Natural killer cell (primary cell): ENCODE data around the gene CMIP. TPM values are rescaled to one million over a fixed set of nuclear protein-coding genes. Genes with fewer than 3 reads are reported as not detected.

Experiments used
- ATAC-seq, 3 donors: fragments of 150-1000 bp in 2 of 3; fragments of 200-7000 bp in 1 of 3; cut with Tn5 transposase; 1 replicate in 1 of 3; 2 replicates in 2 of 3; pipeline ENCODE4 v1.10.0; 2021; ENCODE audit warnings: mild to moderate bottlenecking in 2 of 3, moderate library complexity in 2 of 3
- DNase-seq, 2 donors: peaks; one replicate each; pipeline versions ENCODE4 v3.0.0 to v3.0.0-alpha.2; 2013 to 2021; ENCODE audit warnings: mixed read lengths in 1 of 2
- H3K27ac ChIP-seq: one replicate; pipeline ENCODE4 v1.5.1; 2013; ENCODE audit warnings: mild to moderate bottlenecking, low read length
- H3K27me3 ChIP-seq: one replicate; pipeline ENCODE4 v1.6.1; 2013; ENCODE audit warnings: low read length; ENCODE audit not compliant: control insufficient read depth, insufficient read depth
- H3K36me3 ChIP-seq: one replicate; pipeline ENCODE4 v1.6.1; 2013; ENCODE audit warnings: low read length; ENCODE audit not compliant: control insufficient read depth, insufficient read depth
- H3K4me1 ChIP-seq: one replicate; pipeline ENCODE4 v1.6.1; 2013; ENCODE audit warnings: low read length; ENCODE audit not compliant: control insufficient read depth, insufficient read depth
- H3K4me3 ChIP-seq: one replicate; pipeline ENCODE4 v1.5.1; 2013; ENCODE audit warnings: low read length
- H3K9me3 ChIP-seq: one replicate; pipeline ENCODE4 v1.6.1; 2013; ENCODE audit warnings: low read length; ENCODE audit not compliant: control insufficient read depth, insufficient read depth
- H3K27ac Mint-ChIP-seq, 2 donors: one replicate each; pipeline ENCODE4 v1.8.0; 2022; ENCODE audit warnings: mild to moderate bottlenecking in 2 of 2, mixed read lengths in 2 of 2, moderate library complexity in 1 of 2
- H3K27me3 Mint-ChIP-seq, 2 donors: one replicate each; pipeline ENCODE4 v1.8.0; 2022; ENCODE audit warnings: low read depth in 2 of 2, mixed read lengths in 2 of 2
- H3K36me3 Mint-ChIP-seq: one replicate; pipeline ENCODE4 v1.8.0; 2022; ENCODE audit warnings: mixed read lengths
- H3K4me1 Mint-ChIP-seq, 2 donors: one replicate each; pipeline ENCODE4 v1.8.0; 2022; ENCODE audit warnings: mixed read lengths in 2 of 2
- H3K4me3 Mint-ChIP-seq: one replicate; pipeline ENCODE4 v1.8.0; 2022; ENCODE audit warnings: mild to moderate bottlenecking, moderate library complexity, mixed read lengths
- H3K9me3 Mint-ChIP-seq, 2 donors: one replicate each; pipeline ENCODE4 v1.8.0; 2022; ENCODE audit warnings: mixed read lengths in 2 of 2
- WGBS: methylation state at CpG from one replicate; pipeline ENCODE4 v1.1.7; 2013; ENCODE audit warnings: missing lambda C conversion rate; ENCODE audit not compliant: insufficient coverage; 5-methylcytosine and 5-hydroxymethylcytosine counted together
- intact Hi-C: fragments of 100-400 bp; cut with micrococcal nuclease; formaldehyde crosslinking; loops from one replicate; pipeline ENCODE4 v1.14.2; 2022
- total RNA-seq, 4 donors: library from RNA; stranded (reverse); fragments of 120-200 nt in 1 of 4; gene quantifications; one replicate each; pipeline versions ENCODE4 v1.2.3 to v1.2.4, GENCODE V29; 2013 to 2022
- TF ChIP-seq, protein P1 (sequence below): fragments of 200-600 bp; IDR thresholded peaks from one replicate; pipeline ENCODE4 v1.8.0; 2022; ENCODE audit warnings: antibody characterized with exemption

Gene CMIP
- total RNA-seq, 3 donors from 2014 or later (not counting 1 experiment from before 2014, with no cell fraction given): 88.2 to 115 (median 91.5) TPM

DNA sequence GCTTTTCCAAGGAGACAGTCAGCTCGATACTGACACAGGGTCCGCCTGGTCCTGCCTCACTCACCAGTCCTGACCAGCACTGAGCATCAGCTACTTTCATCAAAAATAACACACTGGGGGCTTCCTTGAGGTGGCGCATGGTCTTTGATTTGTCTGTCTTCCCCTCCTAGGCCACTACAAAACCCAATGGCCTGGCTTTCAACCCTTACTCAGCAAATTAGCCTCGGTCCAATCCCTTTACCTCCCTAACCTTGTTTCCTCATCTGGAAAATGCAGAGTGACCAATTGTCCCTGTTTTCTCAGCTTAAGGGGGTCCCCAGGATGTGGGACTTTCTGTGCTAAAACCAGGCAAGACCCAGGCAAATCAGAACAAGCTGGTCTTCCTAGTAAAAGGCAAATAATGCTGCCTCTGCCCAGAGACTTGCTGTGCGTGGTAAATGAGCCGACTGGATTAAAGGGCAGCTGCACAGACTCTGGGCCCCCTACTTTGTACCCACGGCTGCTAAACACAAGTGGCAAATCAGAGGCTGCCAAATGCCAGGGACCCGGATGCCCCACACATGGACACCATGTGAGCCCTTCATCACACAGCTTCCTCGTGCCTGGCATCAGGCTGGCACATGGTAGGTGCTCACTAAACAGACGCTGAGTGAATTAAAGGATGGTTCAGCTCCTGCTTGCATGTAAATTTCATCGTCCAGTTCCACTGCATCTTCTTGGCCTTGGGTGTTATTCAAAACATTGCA is 31.2 kb upstream of the CMIP start:
- DNase-seq (no peak), ATAC-seq (no peak)
- Mint-ChIP-seq H3K4me3 (no peak overlapping the region), H3K4me1 (no peaks in the 10 kb centered on the region), H3K27me3 (no peaks in the 10 kb centered on the region), H3K9me3 (no peaks in the 10 kb centered on the region), H3K27ac (no peak overlapping the region), H3K36me3 (no peaks in the 10 kb centered on the region)
- Histone ChIP-seq H3K27me3 (no peaks in the 10 kb centered on the region), H3K4me1 (no peaks in the 10 kb centered on the region), H3K4me3 (no peak overlapping the region), H3K27ac (no peak overlapping the region), H3K9me3 (no peaks in the 10 kb centered on the region), H3K36me3 (no peaks in the 10 kb centered on the region)
- intact Hi-C loops: no loop called here
- 87% methylated on average over 11 of the region's 11 CpGs for WGBS
- TF ChIP-seq, protein P1, sequence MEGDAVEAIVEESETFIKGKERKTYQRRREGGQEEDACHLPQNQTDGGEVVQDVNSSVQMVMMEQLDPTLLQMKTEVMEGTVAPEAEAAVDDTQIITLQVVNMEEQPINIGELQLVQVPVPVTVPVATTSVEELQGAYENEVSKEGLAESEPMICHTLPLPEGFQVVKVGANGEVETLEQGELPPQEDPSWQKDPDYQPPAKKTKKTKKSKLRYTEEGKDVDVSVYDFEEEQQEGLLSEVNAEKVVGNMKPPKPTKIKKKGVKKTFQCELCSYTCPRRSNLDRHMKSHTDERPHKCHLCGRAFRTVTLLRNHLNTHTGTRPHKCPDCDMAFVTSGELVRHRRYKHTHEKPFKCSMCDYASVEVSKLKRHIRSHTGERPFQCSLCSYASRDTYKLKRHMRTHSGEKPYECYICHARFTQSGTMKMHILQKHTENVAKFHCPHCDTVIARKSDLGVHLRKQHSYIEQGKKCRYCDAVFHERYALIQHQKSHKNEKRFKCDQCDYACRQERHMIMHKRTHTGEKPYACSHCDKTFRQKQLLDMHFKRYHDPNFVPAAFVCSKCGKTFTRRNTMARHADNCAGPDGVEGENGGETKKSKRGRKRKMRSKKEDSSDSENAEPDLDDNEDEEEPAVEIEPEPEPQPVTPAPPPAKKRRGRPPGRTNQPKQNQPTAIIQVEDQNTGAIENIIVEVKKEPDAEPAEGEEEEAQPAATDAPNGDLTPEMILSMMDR: no peak

DNA sequence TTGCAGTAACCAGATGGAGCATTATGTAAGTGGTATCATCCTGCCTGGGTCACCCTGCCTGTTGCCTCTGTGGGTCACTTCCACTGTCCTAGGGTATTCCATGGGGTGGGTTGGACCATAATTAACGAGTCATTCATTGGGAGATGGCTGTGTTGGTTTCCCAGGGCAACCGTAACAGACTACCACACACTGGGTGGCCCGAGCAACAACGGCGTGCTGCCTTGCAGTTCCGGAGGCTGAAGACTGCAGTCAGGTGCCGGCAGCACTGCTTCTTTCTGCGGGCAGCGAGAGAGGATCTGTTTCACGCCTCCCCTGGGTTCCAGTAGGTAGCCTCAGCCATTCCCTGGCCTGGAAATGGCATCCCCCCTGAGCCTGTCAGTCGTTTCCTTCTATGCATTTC is 28.9 kb upstream of the CMIP start:
- Histone ChIP-seq H3K9me3 (no peaks in the 10 kb centered on the region), H3K36me3 (no peaks in the 10 kb centered on the region), H3K4me3 (no peak overlapping the region), H3K27me3 (no peaks in the 10 kb centered on the region), H3K27ac (no peak overlapping the region), H3K4me1 (no peaks in the 10 kb centered on the region)
- 94% methylated on average over 11 of the region's 11 CpGs for WGBS
- H3K27me3 Mint-ChIP-seq: no peaks in the 10 kb centered on the region
- TF ChIP-seq, protein P1: no peak
- no peak overlapping the region for H3K27ac Mint-ChIP-seq
- intact Hi-C loops: no loop called here
- H3K4me3 Mint-ChIP-seq: no peak overlapping the region
- DNase-seq (no peak), ATAC-seq (no peak)
- H3K36me3 Mint-ChIP-seq: no peaks in the 10 kb centered on the region
- no peaks in the 10 kb centered on the region for H3K4me1 Mint-ChIP-seq
- no peaks in the 10 kb centered on the region for H3K9me3 Mint-ChIP-seq

DNA sequence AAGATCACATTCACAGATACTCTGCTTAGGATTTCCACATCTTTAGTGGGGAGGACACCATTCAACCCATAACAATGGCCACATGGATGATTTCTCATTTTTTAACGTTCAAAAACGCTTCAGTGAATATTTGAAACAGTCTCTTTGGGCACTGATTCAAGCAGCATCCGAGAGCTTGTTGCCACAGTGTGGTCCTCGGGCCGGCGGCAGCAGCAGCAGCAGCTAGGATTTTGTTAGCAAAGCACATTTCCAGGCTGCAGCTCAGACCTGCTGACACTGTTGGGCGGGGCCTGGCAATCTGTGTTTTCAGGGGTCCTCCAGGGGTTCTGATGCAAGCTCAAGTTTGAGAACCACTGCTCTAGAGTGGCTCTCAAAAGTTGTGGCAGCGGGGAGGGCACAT is 27.9 kb upstream of the CMIP start:
- no peak overlapping the region for H3K4me3 Mint-ChIP-seq
- no peaks in the 10 kb centered on the region for H3K9me3 Mint-ChIP-seq
- no peak overlapping the region for H3K27ac Mint-ChIP-seq
- no peaks in the 10 kb centered on the region for H3K4me1 ChIP-seq
- ATAC-seq: no peak
- H3K27me3 Mint-ChIP-seq: peaks cover 0 to 4% of the 10 kb centered on the region in 2 donors
- no peak for DNase-seq
- H3K4me3 ChIP-seq: no peak overlapping the region
- WGBS: 93% methylated on average over 8 of the region's 8 CpGs
- no peaks in the 10 kb centered on the region for H3K36me3 Mint-ChIP-seq
- no peak overlapping the region for H3K27ac ChIP-seq
- intact Hi-C loops: no loop called here
- no peaks in the 10 kb centered on the region for H3K27me3 ChIP-seq
- no peaks in the 10 kb centered on the region for H3K36me3 ChIP-seq
- H3K9me3 ChIP-seq: no peaks in the 10 kb centered on the region
- TF ChIP-seq, protein P1: no peak
- no peaks in the 10 kb centered on the region for H3K4me1 Mint-ChIP-seq

DNA sequence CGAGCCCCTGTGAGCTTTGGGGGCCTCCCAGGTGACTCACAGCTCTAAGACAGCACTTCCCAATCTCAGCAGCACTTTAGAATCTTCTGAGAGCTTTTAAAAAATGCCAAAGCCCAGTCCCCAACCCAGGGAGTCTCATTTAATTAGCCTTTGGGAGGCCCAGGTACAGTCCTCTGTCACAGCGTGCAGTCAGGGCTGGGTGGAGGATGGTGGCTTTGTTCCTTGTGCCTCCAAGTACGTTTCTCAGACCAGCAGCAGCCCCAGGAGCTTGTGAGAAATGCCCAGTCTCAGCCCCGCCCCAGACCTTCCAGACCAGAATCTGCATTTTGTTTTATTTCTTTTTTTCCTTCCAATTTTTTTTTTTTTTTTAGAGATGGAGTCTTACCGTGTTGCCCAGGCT is 27.4 kb upstream of the CMIP start:
- H3K4me1 ChIP-seq: no peaks in the 10 kb centered on the region

More for the DNA sequence above, 27.4 kb upstream of the CMIP start:
- WGBS: 92% methylated on average over 5 of the region's 5 CpGs
- TF ChIP-seq, protein P1: no peak
- no peak overlapping the region for H3K27ac ChIP-seq
- no peaks in the 10 kb centered on the region for H3K36me3 ChIP-seq
- intact Hi-C loops: no loop called here
- no peak overlapping the region for H3K4me3 ChIP-seq
- Mint-ChIP-seq H3K4me1 (no peaks in the 10 kb centered on the region), H3K36me3 (no peaks in the 10 kb centered on the region), H3K27me3 (peaks cover 0 to 4% of the 10 kb centered on the region in 2 donors), H3K4me3 (no peak overlapping the region), H3K27ac (no peak overlapping the region), H3K9me3 (no peaks in the 10 kb centered on the region)
- ATAC-seq (no peak), DNase-seq (no peak)
- H3K9me3 ChIP-seq: no peaks in the 10 kb centered on the region
- no peaks in the 10 kb centered on the region for H3K27me3 ChIP-seq
